K562 (cell line): ENCODE measurements around the gene WFDC1. TPM values are rescaled to one million over a fixed set of nuclear protein-coding genes. Genes with fewer than 3 reads are reported as not detected.

Experiments used
- ARID4B ChIP-seq: sonication (generic); formaldehyde crosslinking; IDR thresholded peaks from 2 replicates; pipeline ENCODE4 v1.8.0; 2022; ENCODE audit warnings: mild to moderate bottlenecking, missing genetic modification reagents
- THAP12 ChIP-seq: fragments of 250-450 bp; sonication (Bioruptor Pico); IDR thresholded peaks from 2 replicates; pipeline ENCODE4 v1.9.0; 2021; ENCODE audit warnings: mild to moderate bottlenecking, inconsistent platforms
- polyA plus RNA-seq, 8 experiments: library from polyadenylated mRNA; depleted of rRNA in 4 of 8; stranded (reverse) in 5 of 8; unstranded in 3 of 8; fragments of >200 nt; fragmentation: Nextera tagmentation in 2 of 8; fragmentation: Illumina TruSeq in 1 of 8; extraction: Ambion mirVana in 2 of 8; extraction: Trizol in 1 of 8; gene quantifications; 2 replicates each; pipeline versions ENCODE4 v1.2.1 to v1.2.3, GENCODE V29; 2011 to 2014; ENCODE audit warnings: inconsistent platforms in 1 of 8, missing spikeins in 1 of 8
- total RNA-seq, 7 experiments: library from RNA; depleted of rRNA in 6 of 7; stranded (reverse); fragments of >200 nt in 6 of 7; fragmentation: Illumina TruSeq in 2 of 7; extraction: Trizol in 2 of 7; gene quantifications; 2 replicates each; pipeline versions ENCODE4 v1.2.1 to v1.2.3, GENCODE V29; 2011 to 2021; ENCODE audit warnings: low replicate concordance in 1 of 7

Gene WFDC1
- total and polyA plus RNA-seq, 9 of the 15 experiments (the other 6 are each of a cell fraction or from before 2014, with no cell fraction given) = not detected

GRCh38 chr16:84323606-84324005 lies 28.9 kb downstream of the WFDC1 start (continued):
- TF ChIP-seq ARID4B (CRISPR knock-in tag) (no peak), THAP12 (CRISPR knock-in tag) (no peak)
